ENCODE measurements around the gene C17orf67.

The C17orf67 gene

DNA sequence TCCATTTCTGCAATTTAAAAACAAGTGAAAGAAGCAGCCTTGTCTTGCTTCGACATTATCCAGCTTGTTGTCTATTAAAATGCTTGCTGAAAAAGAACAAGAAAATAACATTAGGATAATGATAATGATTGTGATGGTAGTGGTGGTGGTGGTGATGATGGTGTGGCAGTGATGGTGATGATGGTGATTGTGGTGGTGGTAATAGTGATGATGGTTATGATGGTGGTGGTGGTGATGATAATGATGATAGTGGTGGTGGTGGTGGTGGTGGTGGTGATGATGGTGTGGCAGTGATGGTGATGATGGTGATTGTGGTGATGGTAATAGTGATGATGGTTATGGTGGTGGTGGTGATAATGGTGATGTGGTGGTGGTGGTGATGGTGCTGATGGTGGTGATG is 41.5 kb downstream of the C17orf67 start:
- no peak for DNase-seq
- Histone ChIP-seq H3K4me3 (ENCODE audit: low read depth, low read length) (no peak overlapping the region), H3K4me1 (no peaks in the 10 kb centered on the region), H3K27me3 (no peaks in the 10 kb centered on the region), H3K9me3 (no peaks in the 10 kb centered on the region), H3K36me3 (no peaks in the 10 kb centered on the region)
- TF ChIP-seq, protein P1, sequence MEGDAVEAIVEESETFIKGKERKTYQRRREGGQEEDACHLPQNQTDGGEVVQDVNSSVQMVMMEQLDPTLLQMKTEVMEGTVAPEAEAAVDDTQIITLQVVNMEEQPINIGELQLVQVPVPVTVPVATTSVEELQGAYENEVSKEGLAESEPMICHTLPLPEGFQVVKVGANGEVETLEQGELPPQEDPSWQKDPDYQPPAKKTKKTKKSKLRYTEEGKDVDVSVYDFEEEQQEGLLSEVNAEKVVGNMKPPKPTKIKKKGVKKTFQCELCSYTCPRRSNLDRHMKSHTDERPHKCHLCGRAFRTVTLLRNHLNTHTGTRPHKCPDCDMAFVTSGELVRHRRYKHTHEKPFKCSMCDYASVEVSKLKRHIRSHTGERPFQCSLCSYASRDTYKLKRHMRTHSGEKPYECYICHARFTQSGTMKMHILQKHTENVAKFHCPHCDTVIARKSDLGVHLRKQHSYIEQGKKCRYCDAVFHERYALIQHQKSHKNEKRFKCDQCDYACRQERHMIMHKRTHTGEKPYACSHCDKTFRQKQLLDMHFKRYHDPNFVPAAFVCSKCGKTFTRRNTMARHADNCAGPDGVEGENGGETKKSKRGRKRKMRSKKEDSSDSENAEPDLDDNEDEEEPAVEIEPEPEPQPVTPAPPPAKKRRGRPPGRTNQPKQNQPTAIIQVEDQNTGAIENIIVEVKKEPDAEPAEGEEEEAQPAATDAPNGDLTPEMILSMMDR (IDR thresholded peaks at IDR 0.05; ENCODE audit: low read depth, low read length): no peak

DNA sequence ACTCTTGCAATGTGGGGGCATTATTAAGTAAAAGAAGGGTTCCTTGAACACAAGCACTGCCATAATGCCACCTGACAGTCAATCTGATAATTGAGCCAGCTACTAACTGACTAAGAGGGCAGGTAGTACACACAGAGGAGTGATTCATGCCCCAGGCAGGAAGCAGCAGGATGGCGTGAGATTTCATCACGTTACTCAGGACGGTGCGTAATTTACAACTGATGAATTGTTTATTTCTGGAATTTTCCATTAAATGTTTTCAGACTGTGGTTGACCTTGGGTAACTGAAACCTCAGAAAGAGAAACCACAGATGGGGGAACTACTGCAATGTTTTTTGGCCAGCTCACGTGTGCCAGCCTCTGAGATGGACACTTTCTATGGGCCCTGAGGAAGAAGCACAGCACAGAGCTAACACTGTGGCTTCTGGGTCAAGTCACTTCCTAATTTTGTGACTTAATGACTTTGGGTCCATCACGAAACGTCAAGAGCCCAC is 46.7 kb downstream of the C17orf67 start:
- no peak for DNase-seq
- Histone ChIP-seq H3K9me3 (no peaks in the 10 kb centered on the region), H3K4me1 (no peaks in the 10 kb centered on the region), H3K27me3 (peaks cover 9% of the 10 kb centered on the region), H3K36me3 (no peaks in the 10 kb centered on the region), H3K4me3 (ENCODE audit: low read depth, low read length) (no peak overlapping the region)
- TF ChIP-seq, protein P1 (IDR thresholded peaks at IDR 0.05; ENCODE audit: low read depth, low read length): no peak

DNA sequence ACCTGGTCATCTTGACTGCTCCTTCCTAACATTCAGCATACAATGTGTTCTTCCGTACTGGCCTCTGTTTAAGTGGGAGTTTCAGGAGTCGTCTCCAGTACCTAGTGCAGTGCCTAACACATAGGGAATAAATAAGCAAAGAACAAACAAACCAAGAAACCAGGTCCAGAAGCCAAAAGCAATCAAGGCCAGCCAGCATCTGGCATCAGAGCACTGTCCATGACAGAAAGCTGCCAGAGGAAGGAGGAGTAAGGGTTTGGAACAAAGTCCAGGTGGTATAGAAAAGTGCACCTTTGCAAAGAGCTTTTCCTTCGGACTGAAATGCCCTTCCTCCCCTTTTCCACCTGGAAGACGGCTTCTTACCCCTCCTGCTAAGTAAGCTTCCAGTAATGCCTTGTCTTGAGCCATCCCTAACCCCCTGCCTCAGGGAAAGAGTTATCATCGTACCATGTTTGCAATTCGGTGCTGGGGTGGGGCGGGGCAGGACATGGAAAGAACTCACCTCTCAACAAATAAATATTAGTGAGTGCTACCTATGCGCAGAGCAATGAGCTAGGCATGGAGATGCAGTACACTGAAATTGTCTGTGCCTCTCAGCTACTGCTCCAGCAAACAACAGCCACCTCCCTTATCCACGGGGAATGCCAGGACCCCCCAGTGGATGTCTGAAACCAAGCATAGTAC is 47.6 kb downstream of the C17orf67 start:
- Histone ChIP-seq H3K27me3 (peaks cover 15% of the 10 kb centered on the region), H3K4me1 (no peaks in the 10 kb centered on the region), H3K36me3 (no peaks in the 10 kb centered on the region), H3K9me3 (no peaks in the 10 kb centered on the region), H3K4me3 (ENCODE audit: low read depth, low read length) (no peak overlapping the region)
- TF ChIP-seq, protein P1 (IDR thresholded peaks at IDR 0.05; ENCODE audit: low read depth, low read length): no peak
- DNase-seq: no peak

DNA sequence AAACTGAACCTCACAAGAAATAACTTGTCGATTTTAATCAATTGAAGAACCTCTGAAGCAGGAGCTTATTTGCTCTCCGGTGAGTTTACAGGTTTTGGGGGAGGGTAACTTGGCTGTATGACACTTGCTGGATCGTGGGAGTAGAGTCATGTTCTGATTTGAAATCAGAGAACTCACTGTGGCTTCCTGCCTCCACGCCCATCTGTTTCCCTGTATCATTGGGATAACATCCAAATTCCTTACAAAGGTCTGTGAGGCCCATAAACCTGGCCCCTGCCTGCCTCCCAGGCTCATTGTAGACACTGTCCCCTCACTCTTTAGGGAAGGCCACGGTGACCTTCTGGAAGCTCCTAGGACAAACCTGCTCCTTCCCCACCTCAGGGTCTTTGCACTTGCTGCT is 48.3 kb downstream of the C17orf67 start:
- no peak overlapping the region for H3K4me3 ChIP-seq (ENCODE audit: low read depth, low read length)
- no peak for DNase-seq
- H3K27me3 ChIP-seq: peaks cover 17% of the 10 kb centered on the region
- H3K36me3 ChIP-seq: no peaks in the 10 kb centered on the region
- H3K9me3 ChIP-seq: no peaks in the 10 kb centered on the region
- no peaks in the 10 kb centered on the region for H3K4me1 ChIP-seq
- TF ChIP-seq, protein P1 (IDR thresholded peaks at IDR 0.05; ENCODE audit: low read depth, low read length): no peak

DNA sequence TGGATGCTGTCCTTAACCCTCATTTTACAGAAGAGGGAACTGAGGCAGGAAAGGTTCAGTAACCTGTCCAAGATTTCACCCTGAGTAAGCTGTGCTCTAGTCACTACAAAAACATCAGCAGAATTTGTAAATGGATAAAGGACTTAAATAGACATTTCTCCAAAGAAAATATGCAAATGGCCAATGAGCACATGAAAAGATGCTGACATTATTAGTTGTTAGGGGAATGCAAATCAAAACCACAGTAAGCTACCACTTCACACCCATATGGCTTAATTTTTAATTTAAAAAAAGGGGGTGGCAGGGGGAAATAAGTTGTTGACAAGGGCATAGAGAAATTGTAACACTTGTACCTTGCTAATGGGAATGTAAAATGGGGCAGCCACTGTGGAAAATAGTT is 51.4 kb downstream of the C17orf67 start:
- DNase-seq: no peak
- no peaks in the 10 kb centered on the region for H3K4me1 ChIP-seq
- peaks cover 24% of the 10 kb centered on the region for H3K27me3 ChIP-seq

DNA sequence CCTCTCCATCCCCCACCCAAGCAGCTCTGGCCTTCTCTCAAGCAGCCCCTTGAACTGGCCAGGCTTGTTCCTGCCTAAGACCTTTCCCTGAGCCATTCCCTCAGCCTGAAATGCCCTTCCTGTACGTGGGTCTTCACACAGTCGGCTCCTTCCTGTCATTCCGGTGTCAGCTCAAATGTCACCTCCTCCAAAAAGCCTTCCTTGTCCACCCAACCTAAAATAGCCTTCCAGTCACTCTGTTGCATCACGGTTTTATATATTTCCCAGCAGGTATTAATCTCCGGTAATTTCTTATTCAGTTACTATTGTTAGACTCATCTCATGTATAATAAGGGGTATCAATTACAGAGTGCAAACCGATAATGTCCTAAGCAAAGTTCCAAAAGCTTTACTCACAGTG is 51.8 kb downstream of the C17orf67 start:
- DNase-seq: no peak
- TF ChIP-seq, protein P1 (IDR thresholded peaks at IDR 0.05; ENCODE audit: low read depth, low read length): no peak
- no peaks in the 10 kb centered on the region for H3K36me3 ChIP-seq
- no peaks in the 10 kb centered on the region for H3K4me1 ChIP-seq
- H3K27me3 ChIP-seq: peaks cover 24% of the 10 kb centered on the region
- no peaks in the 10 kb centered on the region for H3K9me3 ChIP-seq
- H3K4me3 ChIP-seq (ENCODE audit: low read depth, low read length): no peak overlapping the region

More for the DNA sequence above, 51.4 kb downstream of the C17orf67 start:
- Histone ChIP-seq H3K9me3 (no peaks in the 10 kb centered on the region), H3K36me3 (no peaks in the 10 kb centered on the region), H3K4me3 (ENCODE audit: low read depth, low read length) (no peak overlapping the region)
- TF ChIP-seq, protein P1 (IDR thresholded peaks at IDR 0.05; ENCODE audit: low read depth, low read length): no peak
